K562 (cell line): ENCODE measurements around the gene TMEM121.
"Not testable (repeated sequence)": the region's sequence is repeated elsewhere in the genome, so short reads cannot be mapped to it uniquely, and the experiment has no call there.

Experiments
- EP300 ChIP-seq: IDR thresholded peaks from 2 replicates; pipeline ENCODE4 v1.6.1; 2012; ENCODE audit warnings: low read length, improper control_type of control experiment
- ZNF224 ChIP-seq: sonication (generic); formaldehyde crosslinking; IDR thresholded peaks from 2 replicates; pipeline ENCODE4 v1.8.0; 2022; ENCODE audit warnings: mild to moderate bottlenecking, missing genetic modification reagents
- TF ChIP-seq, protein P1 (sequence below), 3 experiments: IDR thresholded peaks in 2 of 3; conservative IDR thresholded peaks in 1 of 3; 2 replicates each; pipeline ENCODE4 v1.5.1; 2011 to 2012; ENCODE audit warnings: low read length in 3 of 3, mild to moderate bottlenecking in 3 of 3, control low read depth in 2 of 3, improper control_type of control experiment in 1 of 3, inconsistent platforms in 1 of 3, low read depth in 1 of 3, mixed read lengths in 1 of 3, moderate library complexity in 1 of 3; ENCODE audit not compliant: insufficient read depth in 2 of 3

GRCh38 chr14:105561345-105561744 is 35.0 kb downstream of the TMEM121 start:
- TF ChIP-seq EP300; ZNF224 (CRISPR knock-in tag): not testable (repeated sequence)
- TF ChIP-seq, protein P1, sequence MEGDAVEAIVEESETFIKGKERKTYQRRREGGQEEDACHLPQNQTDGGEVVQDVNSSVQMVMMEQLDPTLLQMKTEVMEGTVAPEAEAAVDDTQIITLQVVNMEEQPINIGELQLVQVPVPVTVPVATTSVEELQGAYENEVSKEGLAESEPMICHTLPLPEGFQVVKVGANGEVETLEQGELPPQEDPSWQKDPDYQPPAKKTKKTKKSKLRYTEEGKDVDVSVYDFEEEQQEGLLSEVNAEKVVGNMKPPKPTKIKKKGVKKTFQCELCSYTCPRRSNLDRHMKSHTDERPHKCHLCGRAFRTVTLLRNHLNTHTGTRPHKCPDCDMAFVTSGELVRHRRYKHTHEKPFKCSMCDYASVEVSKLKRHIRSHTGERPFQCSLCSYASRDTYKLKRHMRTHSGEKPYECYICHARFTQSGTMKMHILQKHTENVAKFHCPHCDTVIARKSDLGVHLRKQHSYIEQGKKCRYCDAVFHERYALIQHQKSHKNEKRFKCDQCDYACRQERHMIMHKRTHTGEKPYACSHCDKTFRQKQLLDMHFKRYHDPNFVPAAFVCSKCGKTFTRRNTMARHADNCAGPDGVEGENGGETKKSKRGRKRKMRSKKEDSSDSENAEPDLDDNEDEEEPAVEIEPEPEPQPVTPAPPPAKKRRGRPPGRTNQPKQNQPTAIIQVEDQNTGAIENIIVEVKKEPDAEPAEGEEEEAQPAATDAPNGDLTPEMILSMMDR (IDR thresholded peaks at IDR 0.05 in 2 of 3, conservative IDR thresholded peaks at IDR 0.05 in 1 of 3; ENCODE audit: insufficient read depth in 2 of 3, low read depth in 1 of 3, low read length in 3 of 3): not testable (repeated sequence)
